Heart left ventricle (tissue), 16 donors: ENCODE data around the gene FOXM1. TPM values are rescaled to one million over a fixed set of nuclear protein-coding genes. Genes with fewer than 3 reads are reported as not detected.

ENCODE experiments used
- ATAC-seq, 4 donors: fragments of 200-7000 bp; cut with Tn5 transposase; one replicate each; pipeline ENCODE4 v1.9.1; 2020 to 2022; ENCODE audit warnings: moderate library complexity in 4 of 4, mild to moderate bottlenecking in 3 of 4, moderate number of reproducible peaks in 1 of 4
- DNase-seq, 5 donors: peaks; one replicate each; pipeline ENCODE4 v3.0.0-alpha.2; 2020
- H3K27ac ChIP-seq, 12 donors: fragments of 200-600 bp; sonication (generic) in 4 of 12; one replicate each; pipeline versions ENCODE4 v1.5.0 to v1.8.0; 2016 to 2022; ENCODE audit warnings: mild to moderate bottlenecking in 2 of 12
- H3K27me3 ChIP-seq, 9 donors: fragments of 200-600 bp; sonication (generic) in 2 of 9; one replicate each; pipeline versions ENCODE4 v1.5.1 to v1.8.0; 2016 to 2022; ENCODE audit warnings: mild to moderate bottlenecking in 3 of 9
- H3K36me3 ChIP-seq, 9 donors: fragments of 200-600 bp; sonication (generic) in 2 of 9; one replicate each; pipeline versions ENCODE4 v1.5.0 to v1.8.0; 2018 to 2022; ENCODE audit warnings: mild to moderate bottlenecking in 2 of 9
- H3K4me1 ChIP-seq, 12 donors: fragments of 200-600 bp; sonication (generic) in 4 of 12; one replicate each; pipeline versions ENCODE4 v1.5.0 to v1.8.0; 2016 to 2022; ENCODE audit warnings: mild to moderate bottlenecking in 3 of 12
- H3K4me3 ChIP-seq, 12 donors: fragments of 200-600 bp; sonication (generic) in 4 of 12; one replicate each; pipeline versions ENCODE4 v1.5.0 to v1.8.0; 2017 to 2022; ENCODE audit warnings: mild to moderate bottlenecking in 9 of 12, moderate library complexity in 4 of 12
- H3K9me3 ChIP-seq, 12 donors: fragments of 200-600 bp; sonication (generic) in 4 of 12; one replicate each; pipeline versions ENCODE4 v1.5.0 to v1.8.0; 2016 to 2022; ENCODE audit warnings: mild to moderate bottlenecking in 1 of 12
- POLR2A ChIP-seq, 2 donors: fragments of 450-650 bp; IDR thresholded peaks; one replicate each; pipeline ENCODE4 v1.6.1; 2017; ENCODE audit warnings: antibody characterized with exemption in 2 of 2, mild to moderate bottlenecking in 2 of 2, moderate library complexity in 2 of 2
- WGBS, 4 donors: extraction: QIAGEN DNeasy Blood & Tissue Kit in 2 of 4; methylation state at CpG; one replicate each; pipeline versions ENCODE4 v1.1.5 to v1.1.7; 2013 to 2018; 5-methylcytosine and 5-hydroxymethylcytosine counted together
- intact Hi-C, 10 donors: fragments of 100-400 bp; cut with DNase I; formaldehyde crosslinking; loops; one replicate each; pipeline versions ENCODE4 v1.11.1 to v1.14.2; 2022
- polyA plus RNA-seq, 2 donors: library from polyadenylated mRNA; stranded (reverse); fragments of 200-250 nt; gene quantifications; one replicate each; pipeline ENCODE4 v1.2.3, GENCODE V29; 2013
- total RNA-seq, 9 donors: library from RNA; depleted of rRNA in 2 of 9; stranded (reverse); fragments of >200 nt in 2 of 9; fragmentation: NEBNext Ultra II Directional in 3 of 9; extraction: Animal tissue kit (Norgen Biotek cat#: 25700) in 3 of 9; gene quantifications; one replicate each; pipeline versions ENCODE4 v1.1.0 to v1.2.4, GENCODE V29; 2016 to 2023
- TF ChIP-seq, protein P1 (sequence below), 12 donors: fragments of 200-600 bp; sonication (generic) in 4 of 12; IDR thresholded peaks; one replicate each; pipeline versions ENCODE4 v1.5.0 to v1.8.0; 2018 to 2022; ENCODE audit warnings: antibody characterized with exemption in 12 of 12, mild to moderate bottlenecking in 5 of 12
- donor health status: ischemic (EF 13 %, LVEDD 7.1; RV severe dilation, severe dysfunction).
- donor health status: healthy with polysubstance abuse.
- donor health status: DM: no; HTN: yes; CAD: no.
- donor health status: DM: no; HTN: no; CAD: no.
- donor health status: ischemic (EF 25% LVEDD 6.9; RV normal size, moderate dysfunction).
- donor health status: ischemic (EF 25% LVEDD 5.7; RV mildly dilated, moderate dysfunction).
- donor health status: healthy.
- donor health status: DM: yes; HTN: yes; CAD: no.
- donor health status: ischemic (EF 35%, LVEDD 5.7; RV mildly dilated, moderate dysfunction).
- donor health status: nonischemic (EF 11% LVEDD 7.7; RV severe dilation, severe dysfunction).
- donor health status: DM: yes; HTN: yes; CAD: no.
- donor health status: PGD.
- donor health status: ischemic (EF 29% LVEDD 5.4; RV normal size, mild dysfunction).
- donor health status: nonischemic (EF 23%, LVEDD 6.1; RV moderate dilation, normal function).

FOXM1 gene
- total and polyA plus RNA-seq, 11 donors, result 0.08 to 13.5 (median 0.38) TPM

GRCh38 chr12:2904260-2904659, 27.3 kb upstream of the FOXM1 start:
- H3K4me1 ChIP-seq, result peaks cover 0 to 15% (median 4%) of the 10 kb centered on the region in 12 donors
- intact Hi-C loops, result no loop called here
- no peaks in the 10 kb centered on the region for H3K27me3 ChIP-seq
- H3K36me3 ChIP-seq, result peaks cover 0 to 7% (median 0%) of the 10 kb centered on the region in 9 donors
- no peak overlapping the region for H3K4me3 ChIP-seq
- H3K9me3 ChIP-seq, result no peaks in the 10 kb centered on the region
- H3K27ac ChIP-seq, result no peak overlapping the region
- no peak for ATAC-seq
- TF ChIP-seq, protein P1, sequence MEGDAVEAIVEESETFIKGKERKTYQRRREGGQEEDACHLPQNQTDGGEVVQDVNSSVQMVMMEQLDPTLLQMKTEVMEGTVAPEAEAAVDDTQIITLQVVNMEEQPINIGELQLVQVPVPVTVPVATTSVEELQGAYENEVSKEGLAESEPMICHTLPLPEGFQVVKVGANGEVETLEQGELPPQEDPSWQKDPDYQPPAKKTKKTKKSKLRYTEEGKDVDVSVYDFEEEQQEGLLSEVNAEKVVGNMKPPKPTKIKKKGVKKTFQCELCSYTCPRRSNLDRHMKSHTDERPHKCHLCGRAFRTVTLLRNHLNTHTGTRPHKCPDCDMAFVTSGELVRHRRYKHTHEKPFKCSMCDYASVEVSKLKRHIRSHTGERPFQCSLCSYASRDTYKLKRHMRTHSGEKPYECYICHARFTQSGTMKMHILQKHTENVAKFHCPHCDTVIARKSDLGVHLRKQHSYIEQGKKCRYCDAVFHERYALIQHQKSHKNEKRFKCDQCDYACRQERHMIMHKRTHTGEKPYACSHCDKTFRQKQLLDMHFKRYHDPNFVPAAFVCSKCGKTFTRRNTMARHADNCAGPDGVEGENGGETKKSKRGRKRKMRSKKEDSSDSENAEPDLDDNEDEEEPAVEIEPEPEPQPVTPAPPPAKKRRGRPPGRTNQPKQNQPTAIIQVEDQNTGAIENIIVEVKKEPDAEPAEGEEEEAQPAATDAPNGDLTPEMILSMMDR (IDR thresholded peaks at IDR 0.05), result no peak
- no peak for TF ChIP-seq POLR2A (IDR thresholded peaks at IDR 0.05)
- DNase-seq, result no peak
- WGBS, 4 donors, result 93 to 100% (median 97%) methylated on average over 2 of the region's 2 CpGs

- TF ChIP-seq POLR2A (IDR thresholded peaks at IDR 0.05), result no peak
- TF ChIP-seq, protein P1 (IDR thresholded peaks at IDR 0.05), result no peak
- peak overlapping the region in 1 of 12 donors; percentile 34 for H3K27ac ChIP-seq
These were observed 25.4 kb upstream of the FOXM1 start for GRCh38 chr12:2902272-2902880.

DNA sequence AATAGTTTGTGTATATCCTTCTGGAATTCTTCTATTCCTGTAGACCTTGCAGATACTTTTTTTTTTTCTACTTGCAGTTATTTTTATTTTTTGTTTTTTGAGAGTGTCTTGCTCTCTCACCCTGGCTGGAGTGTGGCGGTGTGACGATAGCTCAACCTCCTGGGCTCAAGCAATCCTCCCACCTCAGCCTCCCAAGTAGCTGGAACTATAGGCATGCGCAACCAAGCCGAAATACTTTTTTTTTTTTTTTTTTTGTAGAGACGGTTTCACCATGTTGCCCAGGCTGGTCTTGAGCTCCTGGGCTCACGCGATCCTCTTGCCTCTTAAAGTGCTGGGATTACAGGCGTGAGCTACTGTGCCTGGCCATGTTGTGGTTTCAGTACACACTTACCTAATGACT, 23.7 kb upstream of the FOXM1 start:
- Histone ChIP-seq H3K4me1 (peaks cover 0 to 19% (median 7%) of the 10 kb centered on the region in 12 donors), H3K4me3 (no peak overlapping the region), H3K27ac (no peak overlapping the region), H3K36me3 (no peaks in the 10 kb centered on the region), H3K27me3 (no peaks in the 10 kb centered on the region), H3K9me3 (no peaks in the 10 kb centered on the region)
- intact Hi-C loops, result no loop called here
- ATAC-seq (no peak), DNase-seq (no peak)
- TF ChIP-seq, protein P1 (IDR thresholded peaks at IDR 0.05), result no peak
- TF ChIP-seq POLR2A (IDR thresholded peaks at IDR 0.05), result no peak
- WGBS, 4 donors, result 92 to 94% (median 93%) methylated on average over 8 of the region's 8 CpGs

More at GRCh38 chr12:2902272-2902880, 25.4 kb upstream of the FOXM1 start:
- peaks cover 0 to 15% (median 4%) of the 10 kb centered on the region in 12 donors for H3K4me1 ChIP-seq
- no peaks in the 10 kb centered on the region for H3K27me3 ChIP-seq
- WGBS, 4 donors, result 20 to 34% (median 24%) methylated on average over 4 of the region's 4 CpGs
- intact Hi-C loops, result no loop called here
- no peaks in the 10 kb centered on the region for H3K36me3 ChIP-seq
- H3K9me3 ChIP-seq, result no peaks in the 10 kb centered on the region
- peak; percentile 83 to 97 (median 94) for ATAC-seq
- DNase-seq, result peak in 2 of 5 donors; percentile 32 to 50
- H3K4me3 ChIP-seq, result no peak overlapping the region

GRCh38 chr12:2897418-2897817, 20.4 kb upstream of the FOXM1 start:
- TF ChIP-seq POLR2A (IDR thresholded peaks at IDR 0.05), result no peak
- TF ChIP-seq, protein P1 (IDR thresholded peaks at IDR 0.05), result no peak
- 94 to 100% (median 99%) methylated on average over 5 of the region's 5 CpGs for WGBS, 4 donors
- no peak overlapping the region for H3K27ac ChIP-seq
- H3K4me3 ChIP-seq, result no peak overlapping the region
- intact Hi-C loops, result loop anchor here in 1 of 10 donors (10.0 kb wide), 1 partner anchor 47 kb away; no protein-coding TSS in a partner anchor
- H3K36me3 ChIP-seq, result no peaks in the 10 kb centered on the region
- H3K4me1 ChIP-seq, result peaks cover 0 to 26% (median 7%) of the 10 kb centered on the region in 12 donors
- ATAC-seq (no peak), DNase-seq (no peak)
- no peaks in the 10 kb centered on the region for H3K27me3 ChIP-seq
- H3K9me3 ChIP-seq, result no peaks in the 10 kb centered on the region
